H1 (cell line): ENCODE results near the gene RAI14. TPM values are rescaled to one million over a fixed set of nuclear protein-coding genes. Genes with fewer than 3 reads are reported as not detected.

Experiments used
- CTCF ChIA-PET: fragments of 300-600 bp; sonication (Branson Sonifier 250); formaldehyde crosslinking; loops from one replicate; lab custom pipeline; 2021; ENCODE audit not compliant: partially characterized antibody; lab: Charles Lee
- POLR2A ChIA-PET: fragments of 300-600 bp; sonication (Branson Sonifier 250); formaldehyde crosslinking; loops from one replicate; lab custom pipeline; 2021; ENCODE audit warnings: inconsistent platforms; ENCODE audit not compliant: partially characterized antibody; lab: Charles Lee
- DNase-seq, 2 experiments: peaks; one replicate each; pipeline versions ENCODE4 v3.0.0 to v3.0.0-alpha.2; 2010 to 2022; ENCODE audit warnings: low spot score in 2 of 2, low read depth in 1 of 2, mixed read lengths in 1 of 2
- FAIRE-seq: peaks from 2 replicates; lab custom pipeline; 2011; peaks lifted over from hg19 to GRCh38; lab: Jason Lieb, UNC
- H2AFZ ChIP-seq: 2 replicates; pipeline ENCODE4 v1.8.1; 2012; ENCODE audit warnings: low read length, inconsistent platforms
- H2AK5ac ChIP-seq: 2 replicates; pipeline ENCODE4 v1.6.1; 2013; ENCODE audit warnings: low read depth, low read length
- H2BK120ac ChIP-seq: replicated peaks from 2 replicates; pipeline ENCODE3; 2013; ENCODE audit warnings: low read depth, low read length, inconsistent platforms
- H2BK12ac ChIP-seq: 2 replicates; pipeline ENCODE4 v1.6.1; 2013; ENCODE audit warnings: low read depth, low read length
- H2BK15ac ChIP-seq: 2 replicates; pipeline ENCODE4 v1.6.1; 2013; ENCODE audit warnings: low read length
- H2BK20ac ChIP-seq: 2 replicates; pipeline ENCODE4 v1.6.1; 2013; ENCODE audit warnings: low read length
- H2BK5ac ChIP-seq: 2 replicates; pipeline ENCODE4 v1.6.1; 2013; ENCODE audit warnings: low read depth, low read length
- H3K14ac ChIP-seq: 2 replicates; pipeline ENCODE4 v1.6.1; 2013; ENCODE audit warnings: inconsistent platforms; ENCODE audit not compliant: insufficient read length
- H3K18ac ChIP-seq: 2 replicates; pipeline ENCODE4 v1.6.1; 2013; ENCODE audit warnings: low read length; ENCODE audit errors: extremely low read depth
- H3K23ac ChIP-seq: 2 replicates; pipeline ENCODE4 v1.6.1; 2013; ENCODE audit warnings: inconsistent platforms; ENCODE audit not compliant: insufficient read length
- H3K23me2 ChIP-seq: 2 replicates; pipeline ENCODE4 v1.6.1; 2013; ENCODE audit warnings: low read depth, low read length
- H3K27ac ChIP-seq: 2 replicates; pipeline ENCODE4 v1.6.1; 2011; ENCODE audit warnings: low read depth, low read length, inconsistent platforms
- H3K27me3 ChIP-seq, 4 experiments: replicated peaks in 1 of 4; 1 replicate in 1 of 4; 2 replicates in 3 of 4; pipeline versions ENCODE4 v1.6.1 to v1.8.1; 2011 to 2013; ENCODE audit warnings: low read length in 3 of 4, mild to moderate bottlenecking in 3 of 4, inconsistent platforms in 2 of 4, mixed read lengths in 2 of 4, moderate library complexity in 1 of 4; ENCODE audit not compliant: control insufficient read depth in 3 of 4, insufficient read depth in 3 of 4; ENCODE audit errors: extremely low read depth in 1 of 4
- H3K36me3 ChIP-seq, 4 experiments: 2 replicates each; pipeline versions ENCODE4 v1.6.1 to v1.8.1; 2011 to 2013; ENCODE audit warnings: mild to moderate bottlenecking in 4 of 4, low read length in 3 of 4, moderate library complexity in 2 of 4, control low read depth in 1 of 4, inconsistent platforms in 1 of 4; ENCODE audit not compliant: insufficient read depth in 4 of 4, control insufficient read depth in 2 of 4
- H3K4ac ChIP-seq: replicated peaks from 2 replicates; pipeline ENCODE3; 2013; ENCODE audit warnings: low read length, low read depth, mixed read lengths, inconsistent platforms; ENCODE audit not compliant: insufficient read length
- H3K4me1 ChIP-seq, 4 experiments: replicated peaks in 1 of 4; 1 replicate in 1 of 4; 2 replicates in 3 of 4; pipeline versions ENCODE4 v1.6.1 to v1.8.1; 2011 to 2013; ENCODE audit warnings: low read length in 3 of 4, inconsistent platforms in 2 of 4, mixed read lengths in 1 of 4; ENCODE audit not compliant: insufficient read depth in 4 of 4, control insufficient read depth in 3 of 4
- H3K4me2 ChIP-seq, 2 experiments: 2 replicates each; pipeline versions ENCODE4 v1.6.1 to v1.8.1; 2011 to 2013; ENCODE audit warnings: low read depth in 2 of 2, low read length in 2 of 2, control low read depth in 1 of 2, inconsistent platforms in 1 of 2, mild to moderate bottlenecking in 1 of 2; ENCODE audit not compliant: insufficient read depth in 1 of 2
- H3K4me3 ChIP-seq, 4 experiments: fragments of 200-600, 300-600 bp in 1 of 4; sonication (generic), shearing (Covaris generic), sonication (Bioruptor Twin) in 1 of 4; 2 replicates each; pipeline versions ENCODE4 v1.5.1 to v1.8.1; 2011 to 2016; ENCODE audit warnings: low read length in 4 of 4, low read depth in 3 of 4, control low read depth in 2 of 4, inconsistent platforms in 2 of 4, mild to moderate bottlenecking in 2 of 4, mixed read lengths in 1 of 4, moderate library complexity in 1 of 4; ENCODE audit not compliant: insufficient read depth in 2 of 4; ENCODE audit errors: extremely low read depth in 1 of 4
- H3K56ac ChIP-seq: replicated peaks from 2 replicates; pipeline ENCODE3; 2013; ENCODE audit warnings: low read depth, mild to moderate bottlenecking, mixed read lengths, low read length, inconsistent platforms; ENCODE audit not compliant: insufficient read length
- H3K79me1 ChIP-seq: 2 replicates; pipeline ENCODE4 v1.6.1; 2013; ENCODE audit warnings: low read depth, low read length, control low read depth
- H3K79me2 ChIP-seq, 2 experiments: 2 replicates each; pipeline versions ENCODE4 v1.6.1 to v1.8.1; 2012 to 2013; ENCODE audit warnings: low read length in 2 of 2, mild to moderate bottlenecking in 2 of 2, inconsistent platforms in 1 of 2; ENCODE audit not compliant: insufficient read depth in 2 of 2, control insufficient read depth in 1 of 2
- H3K9ac ChIP-seq, 4 experiments: replicated peaks in 1 of 4; 1 replicate in 1 of 4; 2 replicates in 3 of 4; pipeline versions ENCODE4 v1.6.1 to v1.8.1; 2011 to 2013; ENCODE audit warnings: low read depth in 3 of 4, low read length in 3 of 4, control low read depth in 2 of 4, mild to moderate bottlenecking in 2 of 4, moderate library complexity in 2 of 4, inconsistent platforms in 1 of 4; ENCODE audit errors: extremely low read depth in 1 of 4
- H3K9me3 ChIP-seq, 2 experiments: 2 replicates each; pipeline versions ENCODE4 v1.6.1 to v1.8.1; 2012 to 2013; ENCODE audit warnings: mild to moderate bottlenecking in 2 of 2, moderate library complexity in 2 of 2, control low read depth in 1 of 2, inconsistent platforms in 1 of 2, low read depth in 1 of 2, low read length in 1 of 2, mixed read lengths in 1 of 2; ENCODE audit not compliant: insufficient read depth in 2 of 2
- H4K20me1 ChIP-seq, 2 experiments: replicated peaks in 1 of 2; 2 replicates each; pipeline versions ENCODE3 to v1.8.1; 2011 to 2013; ENCODE audit warnings: inconsistent platforms in 2 of 2, low read length in 2 of 2, mild to moderate bottlenecking in 1 of 2; ENCODE audit not compliant: insufficient read depth in 2 of 2, control insufficient read depth in 1 of 2
- H4K5ac ChIP-seq: 2 replicates; pipeline ENCODE4 v1.6.1; 2013; ENCODE audit warnings: low read length, low read depth, mixed read lengths, inconsistent platforms; ENCODE audit not compliant: insufficient read length
- H4K8ac ChIP-seq: 2 replicates; pipeline ENCODE4 v1.8.0; 2013; ENCODE audit warnings: mild to moderate bottlenecking, moderate library complexity, low read length, inconsistent platforms; ENCODE audit not compliant: insufficient read depth; ENCODE audit errors: extremely low read depth
- H4K91ac ChIP-seq: replicated peaks from 2 replicates; pipeline ENCODE3; 2013; ENCODE audit warnings: low read length, mixed read lengths, inconsistent platforms; ENCODE audit not compliant: insufficient read length
- CBX8 ChIP-seq: fragments of 300-800, 300-1000 bp; sonication (generic); IDR thresholded peaks from 2 replicates; pipeline ENCODE4 v1.7.1; 2016; ENCODE audit warnings: low read depth, low read length, borderline replicate concordance
- PHF8 ChIP-seq: fragments of 200-600 bp; sonication (generic); conservative IDR thresholded peaks from 2 replicates; pipeline ENCODE4 v1.7.1; 2012; ENCODE audit warnings: low read depth, mild to moderate bottlenecking, inconsistent platforms, low read length, moderate library complexity
- RAD21 ChIP-seq, 2 experiments: IDR thresholded peaks in 1 of 2; conservative IDR thresholded peaks in 1 of 2; 2 replicates each; pipeline ENCODE4 v1.6.1; 2011; ENCODE audit warnings: low read depth in 2 of 2, low read length in 2 of 2, improper control_type of control experiment in 1 of 2, inconsistent platforms in 1 of 2, mild to moderate bottlenecking in 1 of 2, moderate library complexity in 1 of 2
- SIN3A ChIP-seq, 2 experiments: IDR thresholded peaks in 1 of 2; conservative IDR thresholded peaks in 1 of 2; 2 replicates each; pipeline ENCODE4 v1.6.1; 2011 to 2012; ENCODE audit warnings: low read length in 2 of 2, improper control_type of control experiment in 1 of 2, low read depth in 1 of 2, mild to moderate bottlenecking in 1 of 2
- TCF12 ChIP-seq: IDR thresholded peaks from 2 replicates; pipeline ENCODE4 v1.6.1; 2011; ENCODE audit warnings: low read depth, mild to moderate bottlenecking, low read length
- polyA plus RNA-seq, 7 experiments: library from polyadenylated mRNA; depleted of rRNA in 3 of 7; stranded (reverse) in 5 of 7; unstranded in 2 of 7; fragments of >200 nt in 5 of 7; fragments of 200-250 nt in 2 of 7; gene quantifications; 1 replicate in 5 of 7; 2 replicates in 1 of 7; 4 replicates in 1 of 7; pipeline versions ENCODE4 v1.2.1 to v1.2.3, GENCODE V29; 2011 to 2013; ENCODE audit warnings: missing spikeins in 2 of 7, mixed read lengths in 2 of 7
- total RNA-seq: library from RNA; stranded (reverse); fragmentation: NEBNext Ultra II Directional; extraction: Animal tissue kit (Norgen Biotek cat#: 25700); gene quantifications from 2 replicates; pipeline ENCODE4 v1.2.1, GENCODE V29; 2021

The RAI14 gene
- total and polyA plus RNA-seq, 2 of the 8 experiments (the other 6 are each of a cell fraction or from before 2014, with no cell fraction given), result 48.4 to 210 TPM

- H3K4me3 ChIP-seq, result no peak overlapping the region
- no peaks in the 10 kb centered on the region for H3K79me2 ChIP-seq
- no peak overlapping the region for H3K56ac ChIP-seq
- no peak overlapping the region for H2AK5ac ChIP-seq
- no peak for FAIRE-seq
- no peaks in the 10 kb centered on the region for H3K27me3 ChIP-seq
- H3K4me2 ChIP-seq, result no peak overlapping the region
- H3K14ac ChIP-seq, result no peak overlapping the region
- no peaks in the 10 kb centered on the region for H4K20me1 ChIP-seq
- no peaks in the 10 kb centered on the region for H3K79me1 ChIP-seq
- no peak overlapping the region for H4K91ac ChIP-seq
- no peak overlapping the region for H3K4ac ChIP-seq
- no peak overlapping the region for H2AFZ ChIP-seq
- no peak overlapping the region for H2BK15ac ChIP-seq
- H2BK20ac ChIP-seq, result no peak overlapping the region
- no peak overlapping the region for H3K23ac ChIP-seq
- no peak overlapping the region for H2BK12ac ChIP-seq
- ChIA-PET CTCF (interaction anchor here (1.3 to 1.4 kb wide), 2 partner anchors 14 to 306 kb away, joined by 3 to 4 read pairs; no protein-coding TSS in a partner anchor), POLR2A (no interaction called here)
- no peaks in the 10 kb centered on the region for H3K23me2 ChIP-seq
- H3K9me3 ChIP-seq, result peaks cover 2 to 3% of the 10 kb centered on the region in 2 experiments; a peak in 2 of 4 replicates
- H3K18ac ChIP-seq, result no peak overlapping the region
- H3K27ac ChIP-seq, result no peak overlapping the region
- H3K36me3 ChIP-seq, result peaks cover 15 to 66% (median 49%) of the 10 kb centered on the region in 4 experiments
- no peak overlapping the region for H4K5ac ChIP-seq
- no peak for DNase-seq
- H2BK120ac ChIP-seq, result no peak overlapping the region
- no peak overlapping the region for H4K8ac ChIP-seq
- H2BK5ac ChIP-seq, result no peak overlapping the region
- H3K4me1 ChIP-seq, result no peaks in the 10 kb centered on the region
- H3K9ac ChIP-seq, result no peak overlapping the region
- no peak for TF ChIP-seq PHF8
- TF ChIP-seq TCF12, result no peak
- TF ChIP-seq SIN3A (conservative IDR thresholded peaks at IDR 0.05 in 1 of 2, IDR thresholded peaks at IDR 0.05 in 1 of 2; ENCODE audit: low read depth in 1 of 2, low read length in 2 of 2), result no peak
- TF ChIP-seq CBX8, result no peak
- TF ChIP-seq RAD21 (IDR thresholded peaks at IDR 0.05 in 1 of 2, conservative IDR thresholded peaks at IDR 0.05 in 1 of 2; ENCODE audit: low read depth in 2 of 2, low read length in 2 of 2), result no peak
These were observed 175.2 kb downstream of the RAI14 start for GRCh38 chr5:34831303-34831702.
